MM.1S (cell line): ENCODE results near the gene ARMC12.

Experiments used
- EZH2 ChIP-seq: fragments of 300-600 bp; sonication (generic); optimal IDR thresholded peaks from 2 replicates; pipeline ENCODE3; 2017; ENCODE audit warnings: low read depth, mild to moderate bottlenecking, antibody characterized with exemption, low read length, mixed read lengths
- EZH2phosphoT487 ChIP-seq: fragments of 300-600 bp; sonication (generic); IDR thresholded peaks from 2 replicates; pipeline ENCODE4 v1.6.1; 2018; ENCODE audit warnings: antibody characterized with exemption, low read length
- TF ChIP-seq, protein P1 (sequence below): fragments of 300-600 bp; sonication (generic); IDR thresholded peaks from 2 replicates; pipeline ENCODE4 v1.5.1; 2016; ENCODE audit warnings: antibody characterized with exemption, low read length, mixed read lengths

DNA sequence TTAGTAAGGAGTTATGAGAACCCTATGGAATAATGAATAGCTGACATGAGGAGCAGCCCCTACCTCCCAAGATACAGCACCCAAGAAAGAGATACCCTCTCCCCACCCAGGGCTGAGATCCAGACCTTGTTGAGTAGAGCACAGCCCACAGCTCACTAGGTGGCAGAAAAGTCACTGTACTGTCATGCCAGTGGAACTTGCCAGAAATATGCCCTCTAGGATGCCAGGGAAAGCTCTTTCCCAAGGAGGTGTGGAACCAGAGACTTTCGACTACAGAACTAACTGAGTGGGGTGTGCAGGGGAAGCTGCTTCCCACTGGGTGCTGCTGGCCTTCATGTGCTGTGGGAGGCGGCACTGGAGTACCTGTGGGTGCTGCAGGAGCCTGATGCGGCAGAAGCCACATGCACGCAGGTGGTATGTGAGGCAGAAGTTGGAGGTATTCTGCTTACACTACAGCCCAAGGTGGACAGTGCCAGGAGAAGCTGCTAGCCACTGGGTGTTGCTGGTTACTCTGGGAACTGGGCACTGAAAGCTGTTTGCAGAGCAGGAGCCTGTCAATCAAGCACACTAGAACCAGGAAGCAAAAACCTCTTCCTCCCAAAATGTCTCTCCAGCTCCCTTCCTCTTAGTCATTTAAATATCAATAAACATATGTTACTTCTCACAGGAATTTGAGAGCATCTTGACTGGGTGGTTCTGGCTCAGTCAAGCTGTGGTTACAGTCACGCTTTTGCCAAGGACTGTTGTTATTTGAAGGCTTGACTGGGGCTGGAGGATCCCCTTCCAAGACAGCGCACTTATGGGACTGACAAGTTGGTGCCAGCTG is 17.8 kb downstream of the ARMC12 start:
- TF ChIP-seq, protein P1, sequence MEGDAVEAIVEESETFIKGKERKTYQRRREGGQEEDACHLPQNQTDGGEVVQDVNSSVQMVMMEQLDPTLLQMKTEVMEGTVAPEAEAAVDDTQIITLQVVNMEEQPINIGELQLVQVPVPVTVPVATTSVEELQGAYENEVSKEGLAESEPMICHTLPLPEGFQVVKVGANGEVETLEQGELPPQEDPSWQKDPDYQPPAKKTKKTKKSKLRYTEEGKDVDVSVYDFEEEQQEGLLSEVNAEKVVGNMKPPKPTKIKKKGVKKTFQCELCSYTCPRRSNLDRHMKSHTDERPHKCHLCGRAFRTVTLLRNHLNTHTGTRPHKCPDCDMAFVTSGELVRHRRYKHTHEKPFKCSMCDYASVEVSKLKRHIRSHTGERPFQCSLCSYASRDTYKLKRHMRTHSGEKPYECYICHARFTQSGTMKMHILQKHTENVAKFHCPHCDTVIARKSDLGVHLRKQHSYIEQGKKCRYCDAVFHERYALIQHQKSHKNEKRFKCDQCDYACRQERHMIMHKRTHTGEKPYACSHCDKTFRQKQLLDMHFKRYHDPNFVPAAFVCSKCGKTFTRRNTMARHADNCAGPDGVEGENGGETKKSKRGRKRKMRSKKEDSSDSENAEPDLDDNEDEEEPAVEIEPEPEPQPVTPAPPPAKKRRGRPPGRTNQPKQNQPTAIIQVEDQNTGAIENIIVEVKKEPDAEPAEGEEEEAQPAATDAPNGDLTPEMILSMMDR: no peak
- TF ChIP-seq EZH2: no peak
- no peak for TF ChIP-seq EZH2phosphoT487
